Naive thymus-derived CD4-positive, alpha-beta T cell (primary cell): Measurements from ENCODE around the gene WDR88. TPM values are rescaled to one million over a fixed set of nuclear protein-coding genes. Genes with fewer than 3 reads are reported as not detected.
"Not testable (repeated sequence)": the region's sequence is repeated elsewhere in the genome, so short reads cannot be mapped to it uniquely, and the experiment has no call there.

ENCODE experiments used
- ATAC-seq: fragments of 150-1000 bp; cut with Tn5 transposase; 2 replicates; pipeline ENCODE4 v1.10.0; 2021; ENCODE audit warnings: mild to moderate bottlenecking, moderate library complexity
- CTCF ChIA-PET: fragments of 350-600 bp; sonication (Branson Sonifier 250); formaldehyde crosslinking; loops from one replicate; lab custom pipeline; 2021; ENCODE audit warnings: antibody characterized with exemption; lab: Charles Lee
- POLR2A ChIA-PET: fragments of 350-600 bp; sonication (Branson Sonifier 250); formaldehyde crosslinking; loops from one replicate; lab custom pipeline; 2021; ENCODE audit warnings: antibody characterized with exemption, inconsistent platforms; lab: Charles Lee
- DNase-seq, 9 donors: peaks; one replicate each; pipeline versions ENCODE4 v3.0.0 to v3.0.0-alpha.2; 2020 to 2022; ENCODE audit warnings: mixed read lengths in 1 of 9
- H3K27ac ChIP-seq: one replicate; pipeline ENCODE4 v1.7.0; 2013; ENCODE audit warnings: mild to moderate bottlenecking, low read depth, low read length, moderate library complexity
- H3K27me3 ChIP-seq, 2 donors: one replicate each; pipeline ENCODE4 v1.7.0; 2013; ENCODE audit warnings: low read length in 2 of 2, mild to moderate bottlenecking in 2 of 2, moderate library complexity in 2 of 2; ENCODE audit not compliant: control insufficient read depth in 2 of 2, insufficient read depth in 2 of 2
- H3K36me3 ChIP-seq, 3 experiments: 1 replicate in 2 of 3; 2 replicates in 1 of 3; pipeline ENCODE4 v1.7.0; 2013; ENCODE audit warnings: low read length in 3 of 3, mild to moderate bottlenecking in 3 of 3, moderate library complexity in 1 of 3; ENCODE audit not compliant: insufficient read depth in 3 of 3, control insufficient read depth in 2 of 3
- H3K4me1 ChIP-seq, 2 donors: one replicate each; pipeline ENCODE4 v1.7.0; 2013; ENCODE audit warnings: low read length in 2 of 2, mild to moderate bottlenecking in 2 of 2, moderate library complexity in 1 of 2; ENCODE audit not compliant: control insufficient read depth in 2 of 2, insufficient read depth in 2 of 2
- H3K4me3 ChIP-seq: 2 replicates; pipeline ENCODE4 v1.7.0; 2013; ENCODE audit warnings: mild to moderate bottlenecking, low read length
- H3K9me3 ChIP-seq, 3 experiments: 1 replicate in 2 of 3; 2 replicates in 1 of 3; pipeline ENCODE4 v1.7.0; 2013; ENCODE audit warnings: low read length in 3 of 3; ENCODE audit not compliant: control insufficient read depth in 2 of 3
- H3K27ac Mint-ChIP-seq, 9 donors: one replicate each; pipeline ENCODE4 v1.8.0; 2020 to 2022; ENCODE audit warnings: mixed read lengths in 9 of 9, mild to moderate bottlenecking in 8 of 9, moderate library complexity in 5 of 9, inconsistent platforms in 2 of 9
- H3K27me3 Mint-ChIP-seq, 5 donors: one replicate each; pipeline ENCODE4 v1.8.0; 2021 to 2022; ENCODE audit warnings: mixed read lengths in 5 of 5, mild to moderate bottlenecking in 1 of 5
- H3K36me3 Mint-ChIP-seq, 5 donors: one replicate each; pipeline ENCODE4 v1.8.0; 2020 to 2022; ENCODE audit warnings: mixed read lengths in 5 of 5, mild to moderate bottlenecking in 3 of 5, inconsistent platforms in 1 of 5
- H3K4me1 Mint-ChIP-seq, 7 donors: one replicate each; pipeline ENCODE4 v1.8.0; 2020 to 2022; ENCODE audit warnings: mixed read lengths in 7 of 7, mild to moderate bottlenecking in 3 of 7, inconsistent platforms in 1 of 7
- H3K4me3 Mint-ChIP-seq, 10 donors: one replicate each; pipeline ENCODE4 v1.8.0; 2020 to 2022; ENCODE audit warnings: mild to moderate bottlenecking in 10 of 10, mixed read lengths in 10 of 10, moderate library complexity in 6 of 10, inconsistent platforms in 2 of 10
- H3K9me3 Mint-ChIP-seq, 11 donors: one replicate each; pipeline ENCODE4 v1.8.0; 2020 to 2022; ENCODE audit warnings: mixed read lengths in 11 of 11, mild to moderate bottlenecking in 4 of 11, inconsistent platforms in 1 of 11, moderate library complexity in 1 of 11
- intact Hi-C, 2 donors: fragments of 100-400 bp; cut with micrococcal nuclease; formaldehyde crosslinking; loops; one replicate each; pipeline ENCODE4 v1.15.1; 2023
- polyA plus RNA-seq, 2 donors: library from polyadenylated mRNA; unstranded; fragments of 300-500 nt; fragmentation: Illumina TruSeq; gene quantifications; one replicate each; pipeline ENCODE4 v1.2.3, GENCODE V29; 2021
- total RNA-seq, 6 experiments: library from RNA in 5 of 6; stranded (reverse) in 5 of 6; gene quantifications; 1 replicate in 5 of 6; 2 replicates in 1 of 6; pipeline ENCODE4 v1.2.3 and lab custom pipeline; 2021 to 2026

The WDR88 gene
- total and polyA plus RNA-seq, 7 experiments from 2014 or later: 0.15 to 0.62 (median 0.37) TPM; not detected in 3

DNA sequence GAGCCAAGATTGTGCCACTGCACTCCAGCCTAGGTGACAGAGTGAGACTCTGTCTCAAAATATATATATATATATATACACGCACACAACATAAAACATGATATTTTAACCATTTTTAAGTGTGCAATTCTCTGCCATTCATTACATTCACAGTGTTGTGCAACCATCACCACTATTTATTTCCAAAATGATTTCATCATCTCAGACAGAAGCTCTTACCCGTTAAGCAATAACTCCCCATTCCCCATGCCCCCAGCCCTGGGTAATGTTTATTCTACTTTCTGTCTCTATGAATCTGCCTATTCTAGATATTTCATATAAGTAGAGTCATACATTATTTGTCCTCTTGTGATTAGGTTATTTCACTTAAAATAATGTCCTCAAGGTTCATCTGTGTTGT, 20.3 kb downstream of the WDR88 start:
- Mint-ChIP-seq H3K27me3 (peaks cover 0 to 4% (median 0%) of the 10 kb centered on the region in 5 donors), H3K4me3 (no peak overlapping the region), H3K36me3 (no peaks in the 10 kb centered on the region), H3K9me3 (no peaks in the 10 kb centered on the region), H3K4me1 (peaks cover 0 to 6% (median 0%) of the 10 kb centered on the region in 7 donors), H3K27ac (no peak overlapping the region)
- ATAC-seq: no peak
- ChIA-PET POLR2A (interaction anchor here (1.2 kb wide), 1 partner anchor 9 kb away, joined by 3 read pairs; no protein-coding TSS in a partner anchor), CTCF (no interaction called here)
- H3K27ac ChIP-seq: no peak overlapping the region
- H3K4me1 ChIP-seq: no peaks in the 10 kb centered on the region
- H3K36me3 ChIP-seq: no peaks in the 10 kb centered on the region
- H3K4me3 ChIP-seq: no peak overlapping the region
- intact Hi-C loops: no loop called here
- DNase-seq: no peak
- no peaks in the 10 kb centered on the region for H3K9me3 ChIP-seq
- H3K27me3 ChIP-seq: no peaks in the 10 kb centered on the region

GRCh38 chr19:33152625-33153024, 20.7 kb downstream of the WDR88 start:
- H3K27ac Mint-ChIP-seq, H3K4me3 Mint-ChIP-seq, H3K27me3 ChIP-seq, ATAC-seq, H3K27me3 Mint-ChIP-seq, H3K36me3 Mint-ChIP-seq, H3K9me3 ChIP-seq, DNase-seq, intact Hi-C loops, H3K27ac ChIP-seq, CTCF ChIA-PET, H3K36me3 ChIP-seq, H3K4me1 Mint-ChIP-seq, H3K4me1 ChIP-seq, H3K4me3 ChIP-seq, H3K9me3 Mint-ChIP-seq: not testable (repeated sequence)
- POLR2A ChIA-PET: interaction anchor here (1.2 kb wide), 1 partner anchor 8 kb away, joined by 3 read pairs; no protein-coding TSS in a partner anchor

GRCh38 chr19:33154313-33154712, 22.4 kb downstream of the WDR88 start:
- H3K27ac Mint-ChIP-seq, DNase-seq, H3K4me1 ChIP-seq, H3K9me3 ChIP-seq, intact Hi-C loops, CTCF ChIA-PET, H3K36me3 ChIP-seq, H3K27me3 Mint-ChIP-seq, H3K4me3 Mint-ChIP-seq, H3K36me3 Mint-ChIP-seq, ATAC-seq, H3K27ac ChIP-seq, H3K4me3 ChIP-seq, H3K27me3 ChIP-seq, H3K9me3 Mint-ChIP-seq: not testable (repeated sequence)
- POLR2A ChIA-PET: interaction anchor here (0.7 to 1.1 kb wide), 2 partner anchors 8 to 23 kb away, joined by 3 to 4 read pairs; no protein-coding TSS in a partner anchor
- peaks cover 11 to 16% (median 13%) of the 10 kb centered on the region in 7 donors for H3K4me1 Mint-ChIP-seq

GRCh38 chr19:33156334-33156733, 24.4 kb downstream of the WDR88 start:
- H3K27me3 ChIP-seq: no peaks in the 10 kb centered on the region
- DNase-seq (no peak), ATAC-seq (no peak)
- Mint-ChIP-seq H3K27me3 (peaks cover 0 to 4% (median 0%) of the 10 kb centered on the region in 5 donors), H3K27ac (peak overlapping the region in 1 of 9 donors; percentile 14), H3K9me3 (peaks cover 0 to 2% (median 0%) of the 10 kb centered on the region in 11 donors), H3K36me3 (peaks cover 0 to 4% (median 0%) of the 10 kb centered on the region in 5 donors), H3K4me3 (no peak overlapping the region), H3K4me1 (peaks cover 24 to 36% (median 32%) of the 10 kb centered on the region in 7 donors)
- no peaks in the 10 kb centered on the region for H3K36me3 ChIP-seq
- H3K9me3 ChIP-seq: no peaks in the 10 kb centered on the region
- ChIA-PET CTCF (interaction anchor here (1.3 to 1.8 kb wide), 2 partner anchors 21 to 250 kb away, joined by 3 to 5 read pairs; no protein-coding TSS in a partner anchor), POLR2A (interaction anchor here (1.2 kb wide), 1 partner anchor 20 kb away, joined by 4 read pairs; no protein-coding TSS in a partner anchor)
- intact Hi-C loops: no loop called here
- H3K4me3 ChIP-seq: no peak overlapping the region
- no peak overlapping the region for H3K27ac ChIP-seq
- peaks cover 23 to 25% of the 10 kb centered on the region in 2 donors for H3K4me1 ChIP-seq

DNA sequence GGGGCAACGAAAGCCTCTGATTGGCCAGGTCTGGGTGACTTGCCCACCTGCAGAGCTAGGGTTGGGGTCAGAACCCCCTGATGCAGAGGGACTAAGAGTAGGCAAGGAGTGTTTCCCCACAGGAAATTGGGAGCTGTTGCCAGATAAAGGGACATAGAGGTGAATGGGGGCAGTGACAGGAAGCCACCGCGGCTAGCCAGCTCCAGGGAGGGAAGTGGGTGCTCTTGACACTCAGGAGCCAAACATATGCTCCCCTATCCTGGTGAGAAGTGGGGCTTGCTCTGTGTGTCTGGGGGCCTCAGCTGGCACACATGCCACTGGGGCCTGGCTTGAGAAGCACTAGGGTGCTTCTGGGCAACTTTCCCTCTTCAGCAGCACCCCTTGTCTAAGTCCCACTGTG, 26.0 kb downstream of the WDR88 start:
- Mint-ChIP-seq H3K4me1 (peaks cover 26 to 44% (median 38%) of the 10 kb centered on the region in 7 donors), H3K36me3 (peaks cover 0 to 4% (median 0%) of the 10 kb centered on the region in 5 donors), H3K27ac (peak overlapping the region in 5 of 9 donors; percentile 51 to 78 (median 60)), H3K4me3 (peak overlapping the region in 4 of 10 donors; percentile 13 to 30 (median 24)), H3K9me3 (peaks cover 0 to 2% (median 0%) of the 10 kb centered on the region in 11 donors), H3K27me3 (peaks cover 0 to 4% (median 0%) of the 10 kb centered on the region in 5 donors)
- Histone ChIP-seq H3K36me3 (no peaks in the 10 kb centered on the region), H3K4me1 (peaks cover 26% of the 10 kb centered on the region in 2 donors), H3K27ac (no peak overlapping the region), H3K9me3 (no peaks in the 10 kb centered on the region), H3K27me3 (no peaks in the 10 kb centered on the region), H3K4me3 (no peak overlapping the region)
- no peak for ATAC-seq
- CTCF ChIA-PET: no interaction called here
- POLR2A ChIA-PET: interaction anchor here (1.5 kb wide), 1 partner anchor 18 kb away, joined by 4 read pairs; no protein-coding TSS in a partner anchor
- intact Hi-C loops: no loop called here
- DNase-seq: no peak

DNA sequence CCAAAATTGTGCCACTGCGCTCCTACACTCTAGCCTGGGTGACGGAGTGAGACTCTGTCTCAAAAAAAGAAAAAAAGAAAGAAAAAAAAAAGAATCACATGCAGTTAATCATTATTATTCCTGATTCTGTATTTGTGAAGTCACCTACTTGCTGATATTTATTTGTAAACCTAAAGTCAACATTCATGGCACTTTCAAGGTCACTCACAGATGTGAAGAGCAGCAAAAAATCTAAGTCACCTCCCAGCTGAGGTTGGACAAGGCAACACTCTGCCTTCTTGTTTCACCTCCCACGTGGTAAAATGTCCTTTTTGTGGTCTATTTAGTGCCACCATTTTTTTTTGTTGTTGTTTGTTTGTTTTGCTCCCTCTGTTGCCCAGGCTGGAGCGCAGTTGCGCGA, 26.5 kb downstream of the WDR88 start:
- intact Hi-C loops: no loop called here
- H3K27me3 ChIP-seq: no peaks in the 10 kb centered on the region
- no peaks in the 10 kb centered on the region for H3K9me3 ChIP-seq
- Mint-ChIP-seq H3K27ac (peak overlapping the region in 5 of 9 donors; percentile 13 to 74 (median 56)), H3K4me1 (peaks cover 26 to 44% (median 38%) of the 10 kb centered on the region in 7 donors), H3K9me3 (peaks cover 0 to 2% (median 0%) of the 10 kb centered on the region in 11 donors), H3K27me3 (peaks cover 0 to 4% (median 0%) of the 10 kb centered on the region in 5 donors), H3K36me3 (peaks cover 0 to 4% (median 0%) of the 10 kb centered on the region in 5 donors), H3K4me3 (peak overlapping the region in 1 of 10 donors; percentile 13)
- no peak overlapping the region for H3K27ac ChIP-seq
- no peaks in the 10 kb centered on the region for H3K36me3 ChIP-seq
- H3K4me3 ChIP-seq: no peak overlapping the region
- CTCF ChIA-PET: no interaction called here
- H3K4me1 ChIP-seq: peaks cover 26% of the 10 kb centered on the region in 2 donors
- POLR2A ChIA-PET: interaction anchor here (1.5 to 5.4 kb wide), 2 partner anchors 18 to 19 kb away, joined by 4 to 75 read pairs; no protein-coding TSS in a partner anchor
- ATAC-seq (no peak), DNase-seq (no peak)
